AML-193 (cell line): ENCODE data around the gene PWWP2B.

Experiments
- DNase-seq, 2 experiments: peaks; one replicate each; lab custom pipeline; 2025; lab: John Stamatoyannopoulos, UW

Gene PWWP2B

DNA sequence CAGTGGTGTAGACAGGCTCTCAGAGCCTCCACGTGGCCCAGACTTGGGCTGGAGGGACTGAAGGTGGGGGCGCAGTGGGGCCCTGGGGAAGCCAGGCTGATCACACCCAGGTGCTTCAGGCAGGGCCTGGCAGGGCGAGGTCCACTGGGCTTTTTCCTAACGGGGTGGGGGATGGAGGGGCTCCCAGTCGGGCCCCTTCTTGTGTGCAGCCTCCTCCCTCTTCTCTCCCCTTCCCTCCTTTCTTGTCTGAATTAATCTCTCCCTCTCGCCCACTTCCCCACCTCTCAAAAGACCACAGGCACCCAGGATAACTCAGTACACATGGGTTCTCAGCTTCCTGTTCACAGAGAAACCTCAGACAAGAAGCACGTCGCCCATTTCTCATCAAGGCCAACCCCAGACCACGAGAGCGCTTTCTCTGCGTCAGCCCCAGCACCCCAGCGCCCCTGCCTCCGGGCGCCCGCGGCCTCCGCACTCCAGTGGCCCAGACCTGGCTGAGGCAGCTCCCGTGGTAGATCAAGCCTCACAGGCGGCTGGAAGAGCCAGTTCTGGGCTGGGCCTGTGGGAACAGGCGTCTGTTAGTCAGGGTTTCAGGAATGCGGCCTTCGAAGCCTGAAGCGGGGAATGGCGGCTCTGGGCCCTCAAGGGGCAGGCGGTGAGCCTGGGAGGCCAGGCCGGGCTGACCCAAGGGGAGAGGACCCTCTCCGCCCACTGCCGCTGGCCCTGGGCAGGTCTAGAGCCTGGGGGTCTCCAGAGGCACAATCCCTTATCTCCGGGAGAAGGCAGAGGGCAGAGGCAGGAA, 50.6 kb downstream of the PWWP2B start:
- peak; percentile 15 to 27 for DNase-seq

DNA sequence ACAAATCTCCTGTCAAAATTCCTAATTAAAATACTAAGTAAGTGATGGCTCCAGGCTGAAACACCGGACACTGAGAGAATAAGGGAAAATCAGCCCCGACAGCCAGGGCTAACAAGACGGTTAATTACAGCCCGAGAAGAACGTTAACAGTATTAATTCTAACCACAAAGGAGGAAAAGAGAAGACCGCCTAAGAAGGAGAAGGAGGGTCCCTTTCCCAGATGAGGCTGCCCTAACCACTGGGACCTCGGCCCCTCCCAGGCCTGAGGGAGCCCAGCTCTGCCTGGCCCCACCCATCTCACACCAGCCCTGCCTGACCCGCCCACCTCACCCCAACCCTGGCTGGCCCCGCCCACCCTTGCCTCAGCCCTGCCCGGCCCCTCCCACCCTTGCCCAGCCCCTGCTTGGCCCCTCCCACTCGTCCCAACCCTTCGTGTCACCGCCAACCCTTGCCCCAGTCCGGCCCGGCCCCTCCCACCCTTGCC, 51.3 kb downstream of the PWWP2B start:
- DNase-seq: peak; percentile 33 to 45

DNA sequence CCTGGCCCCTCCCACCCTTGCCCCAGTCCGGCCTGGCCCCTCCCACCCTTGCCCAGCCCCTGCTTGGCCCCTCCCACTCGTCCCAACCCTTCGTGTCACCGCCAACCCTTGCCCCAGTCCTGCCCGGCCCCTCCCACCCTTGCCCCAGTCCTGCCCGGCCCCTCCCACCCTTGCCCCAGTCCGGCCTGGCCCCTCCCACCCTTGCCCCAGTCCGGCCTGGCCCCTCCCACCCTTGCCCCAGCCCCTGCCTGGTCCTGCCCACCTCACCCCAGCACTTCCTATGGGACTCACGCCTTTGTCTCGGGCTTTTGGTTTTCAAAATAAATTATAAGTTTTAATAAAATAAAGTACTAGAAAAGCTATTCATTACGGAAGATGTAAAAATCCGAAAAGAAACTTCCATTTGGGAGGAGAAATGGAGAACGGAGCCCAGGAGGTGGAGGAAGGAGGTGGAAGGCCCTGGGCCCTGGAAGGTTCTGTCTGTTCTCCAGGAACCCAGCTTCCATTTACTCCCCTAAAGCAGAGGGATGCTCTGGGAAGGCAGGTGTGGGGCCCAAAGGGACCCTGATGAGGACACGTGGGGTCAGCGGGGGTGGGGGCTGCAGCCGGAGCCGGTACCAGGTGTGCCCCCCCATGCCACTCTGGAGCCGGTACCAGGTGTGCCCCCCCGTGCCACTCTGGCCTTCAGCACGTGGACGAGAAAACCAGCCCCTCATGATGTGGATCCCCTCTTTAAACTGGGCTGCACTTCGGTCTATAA, 52.2 kb downstream of the PWWP2B start:
- DNase-seq: peak; percentile 6 to 25

DNA sequence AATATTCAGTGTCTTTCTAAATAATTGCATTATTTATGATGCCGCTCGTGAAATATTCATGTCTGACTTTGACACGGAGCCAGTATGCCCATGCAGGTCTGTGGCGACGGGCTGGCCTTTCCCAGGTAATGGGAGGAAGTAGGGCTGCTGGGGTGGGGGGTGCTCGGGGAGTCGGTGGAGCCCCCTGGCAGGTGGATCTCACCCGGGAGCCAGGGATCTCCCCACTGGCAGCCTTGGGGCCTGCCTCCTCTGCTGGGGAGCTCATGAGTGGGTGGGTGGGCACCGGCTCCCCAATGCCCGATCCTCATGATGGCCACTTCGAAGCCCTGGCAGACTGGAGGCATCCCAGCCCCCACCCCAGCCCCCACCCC, 52.8 kb downstream of the PWWP2B start:
- no peak for DNase-seq

DNA sequence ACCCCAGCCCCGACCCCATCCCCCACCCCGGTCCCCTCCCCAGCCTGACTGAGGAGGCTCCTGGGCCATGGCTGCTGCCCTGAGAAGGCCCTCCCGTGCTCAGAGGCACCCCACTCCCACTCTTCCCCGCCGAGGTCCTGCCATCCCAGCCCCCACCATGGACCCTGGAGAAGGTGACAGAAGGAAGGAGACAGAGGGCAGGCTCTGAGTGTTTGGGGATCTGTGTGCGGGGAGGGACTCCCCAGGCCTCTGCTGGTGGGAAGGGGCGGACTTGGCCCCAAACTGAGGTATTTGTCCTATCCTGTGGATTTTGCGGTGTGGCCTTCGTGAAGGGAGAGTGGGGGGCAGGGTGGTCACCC, 53.4 kb downstream of the PWWP2B start:
- no peak for DNase-seq

DNA sequence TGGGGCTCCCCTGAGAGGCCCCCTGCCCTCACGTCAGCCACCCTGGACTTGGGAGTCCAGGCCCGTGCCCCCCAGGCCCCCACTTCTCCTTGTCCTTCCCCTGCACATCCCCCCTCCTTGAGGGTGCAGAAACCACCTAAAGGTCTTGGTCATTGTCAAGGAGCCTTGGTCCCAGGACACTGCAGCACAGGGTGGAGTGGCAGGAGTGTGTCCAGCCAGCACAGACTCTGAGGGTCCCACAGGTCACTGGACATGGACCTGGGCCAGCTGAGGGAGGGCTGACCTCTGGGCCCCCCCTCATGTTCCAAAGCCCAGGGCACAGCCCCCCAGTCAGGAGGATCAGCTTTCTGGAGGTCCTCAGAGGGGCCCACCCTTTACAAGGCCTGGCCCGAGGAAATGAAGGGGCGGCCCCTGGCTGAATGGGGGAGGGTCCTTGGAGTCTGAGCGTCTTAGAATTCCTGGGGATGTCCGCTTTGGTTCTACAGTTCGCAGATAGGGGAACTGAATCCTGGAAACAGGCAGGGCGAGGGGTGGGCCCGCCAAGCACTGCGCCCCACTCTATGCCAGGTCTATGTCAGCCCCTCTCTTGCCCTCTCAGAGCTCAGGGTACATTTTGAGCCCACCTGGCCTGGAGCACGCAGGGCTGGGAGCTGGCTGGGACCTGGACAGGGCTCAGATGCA, 54.0 kb downstream of the PWWP2B start:
- no peak for DNase-seq

DNA sequence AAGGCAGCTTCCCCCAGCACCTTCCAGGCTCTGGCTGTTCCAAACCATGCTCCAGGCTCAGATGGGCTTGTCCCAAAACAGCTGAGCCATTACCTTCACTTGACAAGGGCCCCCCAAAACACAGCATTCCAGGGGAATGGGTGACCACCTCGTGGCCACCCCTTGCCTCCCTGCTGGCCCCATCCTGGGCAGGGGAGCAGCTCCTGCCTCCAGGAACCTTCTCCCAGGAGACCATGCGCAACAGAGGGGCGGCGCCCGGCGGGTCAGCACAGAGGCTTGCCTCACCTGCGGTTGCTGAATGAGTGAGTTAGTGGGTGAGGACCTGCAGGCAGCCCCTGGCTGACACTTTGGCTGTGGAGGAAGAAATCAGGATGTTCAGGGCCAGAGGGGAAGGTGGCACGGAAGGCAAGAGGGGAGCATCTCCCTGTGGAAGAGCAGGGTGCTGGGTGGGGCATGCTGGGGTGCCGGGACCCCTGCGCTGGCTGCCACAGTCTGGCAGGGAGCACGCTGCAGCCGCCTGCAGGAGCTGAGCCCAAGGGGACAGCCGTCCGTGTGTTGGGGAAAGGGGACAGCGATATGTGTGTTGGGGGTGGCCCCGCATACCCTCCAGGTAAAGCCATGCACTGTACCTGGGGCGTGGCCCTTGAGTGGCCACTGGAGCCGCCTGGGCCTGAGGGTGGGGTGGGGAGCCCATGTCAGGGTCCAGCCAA, 54.7 kb downstream of the PWWP2B start:
- no peak for DNase-seq

DNA sequence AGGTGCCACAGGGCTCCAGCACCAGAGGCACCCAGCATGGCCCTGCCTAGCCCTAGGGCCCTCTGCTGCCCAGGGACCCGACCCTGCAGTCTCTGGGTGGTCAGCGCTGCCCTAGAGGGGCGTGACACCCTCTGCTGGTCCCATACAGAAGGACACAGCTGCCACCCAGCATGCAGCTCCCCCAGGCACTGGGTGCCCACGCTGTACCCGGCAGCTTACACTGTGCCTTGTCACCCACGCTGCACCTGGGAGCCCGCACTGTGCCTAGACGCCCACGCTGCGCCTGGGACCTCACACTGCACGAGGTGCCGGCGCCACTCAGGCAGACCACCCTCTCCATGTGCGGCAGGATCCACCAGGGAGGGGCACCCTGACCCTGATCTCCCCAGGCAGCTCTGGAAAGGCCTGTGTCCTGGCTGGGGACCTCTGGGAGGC, 55.2 kb downstream of the PWWP2B start:
- DNase-seq: peak in 1 of 2 experiments; percentile 12

DNA sequence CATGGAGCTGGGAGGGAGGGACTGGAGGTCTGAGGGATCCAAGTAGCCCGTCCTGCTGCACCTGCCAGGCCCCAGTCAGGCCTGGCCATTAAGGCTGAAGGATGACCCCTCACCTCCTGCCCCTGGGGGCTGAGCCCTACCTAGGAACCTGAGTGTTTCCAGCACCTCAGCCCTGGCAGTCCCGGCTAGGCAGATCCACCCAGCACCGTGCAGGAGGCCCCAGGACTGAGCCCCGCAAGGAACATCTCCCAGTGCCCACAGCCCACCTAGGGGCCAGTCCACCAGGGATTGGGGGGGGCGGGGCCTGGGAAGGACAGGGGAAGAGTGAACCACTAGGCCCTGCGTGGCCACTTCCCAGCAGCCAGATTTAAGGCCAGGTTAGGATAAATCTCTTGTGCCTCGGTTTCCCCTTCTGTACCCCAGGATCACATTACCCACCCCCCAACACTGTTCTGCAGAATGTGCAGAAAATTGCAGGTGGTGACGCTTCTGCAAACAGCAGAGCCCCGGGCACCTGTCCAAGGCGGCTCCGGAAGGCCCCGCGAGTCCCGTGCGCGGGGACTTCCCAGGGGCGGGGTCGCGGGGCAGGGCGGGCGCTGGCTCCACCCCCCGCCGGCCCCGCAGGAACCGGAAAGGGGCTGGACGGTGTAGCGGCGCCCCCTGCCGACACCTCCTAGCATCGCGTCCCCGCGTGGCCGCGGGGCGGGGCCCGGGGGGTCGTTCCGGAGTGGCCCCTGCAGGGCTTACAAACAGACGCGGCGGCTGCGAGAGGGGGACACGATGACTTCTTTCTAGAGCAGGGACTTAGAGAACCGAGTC, 55.9 kb downstream of the PWWP2B start:
- peak; percentile 35 to 63 for DNase-seq

DNA sequence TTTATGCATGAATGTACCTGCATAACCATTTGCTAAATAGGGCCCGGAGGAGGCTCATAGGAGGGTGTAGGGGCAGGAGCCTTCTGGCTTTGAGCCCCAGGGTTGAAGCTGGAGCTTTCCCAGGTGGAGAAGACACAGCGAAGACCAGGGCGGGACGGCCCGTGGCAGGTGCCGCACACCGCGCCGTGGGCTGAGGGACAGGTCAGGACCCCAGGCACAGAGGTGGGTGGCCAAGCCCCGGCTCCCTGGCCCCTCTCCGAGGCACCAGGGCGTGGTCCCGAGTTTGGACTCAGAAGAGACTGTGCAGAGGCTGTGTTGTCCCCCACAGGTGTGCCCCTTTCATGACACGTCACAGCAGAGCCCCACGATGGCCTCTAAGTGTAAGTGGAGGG, 56.5 kb downstream of the PWWP2B start:
- DNase-seq: no peak

DNA sequence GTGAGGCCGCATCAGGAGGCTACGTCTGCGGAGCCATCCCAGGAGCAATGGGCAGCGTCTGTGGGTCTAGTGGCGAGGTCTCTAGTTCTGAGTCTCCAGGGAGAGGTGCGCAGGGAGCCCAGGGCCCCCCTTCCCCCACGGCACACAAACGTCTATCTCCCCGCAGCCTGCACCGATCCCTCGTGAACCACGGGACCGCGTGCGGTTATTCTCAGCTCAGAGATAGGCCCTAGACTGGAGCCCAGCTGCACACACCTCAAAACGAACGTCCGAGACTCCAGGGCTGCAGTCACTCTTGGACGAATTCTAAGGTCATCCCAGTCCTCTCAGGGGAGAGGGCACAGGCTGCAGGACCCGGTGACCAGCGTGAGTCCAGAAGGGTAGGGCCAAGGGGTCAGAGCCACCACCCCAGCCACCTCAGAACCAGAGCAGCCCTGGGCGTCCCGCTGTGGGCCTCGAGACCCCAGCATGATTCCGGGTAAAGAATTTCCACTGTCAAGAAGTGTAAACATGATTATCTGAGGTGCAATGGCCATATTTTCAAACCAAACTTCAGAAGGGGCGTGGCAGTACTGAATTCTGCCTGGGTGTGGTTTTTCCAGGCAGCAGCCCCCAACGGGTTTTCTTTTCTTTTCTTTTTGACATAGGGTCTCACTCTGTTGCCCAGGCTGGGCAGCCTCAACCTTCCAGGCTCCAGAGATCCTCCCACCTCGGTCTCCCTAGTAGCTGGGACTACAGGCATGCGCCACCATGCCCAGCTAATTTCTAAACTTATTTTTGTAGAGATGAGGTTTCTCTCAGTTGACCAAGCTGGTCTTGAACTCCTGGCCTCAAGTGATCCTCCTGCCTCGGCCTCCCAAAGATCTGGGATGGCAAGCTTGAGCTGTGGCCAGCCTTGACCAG, 57.5 kb downstream of the PWWP2B start:
- no peak for DNase-seq

DNA sequence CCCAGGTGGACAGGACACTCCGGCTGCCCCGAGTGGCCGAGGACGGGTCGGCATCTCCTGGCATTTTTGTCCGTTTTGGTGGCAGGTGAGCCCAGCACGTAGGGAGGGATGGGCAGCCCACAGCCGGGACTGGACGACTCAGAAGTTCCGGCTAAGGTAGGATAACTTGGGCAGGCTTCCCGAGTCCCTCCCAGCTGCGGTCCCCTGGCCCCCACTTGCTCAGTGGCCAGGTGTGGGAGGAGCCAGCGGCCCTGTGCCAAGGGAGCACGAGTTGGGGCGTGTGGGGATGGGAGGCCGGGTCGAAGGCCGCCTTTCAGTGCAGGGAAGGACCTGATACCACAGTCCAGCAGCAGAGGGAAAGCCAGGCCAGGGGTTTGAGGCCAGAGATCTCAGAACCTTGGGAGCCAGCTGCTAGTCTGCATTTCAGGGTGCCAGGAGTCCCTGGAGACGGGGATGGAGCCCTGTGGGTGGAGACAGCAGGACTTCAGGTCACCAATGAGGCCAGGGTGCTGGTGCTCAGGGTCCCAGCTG, 58.5 kb downstream of the PWWP2B start:
- DNase-seq: no peak

DNA sequence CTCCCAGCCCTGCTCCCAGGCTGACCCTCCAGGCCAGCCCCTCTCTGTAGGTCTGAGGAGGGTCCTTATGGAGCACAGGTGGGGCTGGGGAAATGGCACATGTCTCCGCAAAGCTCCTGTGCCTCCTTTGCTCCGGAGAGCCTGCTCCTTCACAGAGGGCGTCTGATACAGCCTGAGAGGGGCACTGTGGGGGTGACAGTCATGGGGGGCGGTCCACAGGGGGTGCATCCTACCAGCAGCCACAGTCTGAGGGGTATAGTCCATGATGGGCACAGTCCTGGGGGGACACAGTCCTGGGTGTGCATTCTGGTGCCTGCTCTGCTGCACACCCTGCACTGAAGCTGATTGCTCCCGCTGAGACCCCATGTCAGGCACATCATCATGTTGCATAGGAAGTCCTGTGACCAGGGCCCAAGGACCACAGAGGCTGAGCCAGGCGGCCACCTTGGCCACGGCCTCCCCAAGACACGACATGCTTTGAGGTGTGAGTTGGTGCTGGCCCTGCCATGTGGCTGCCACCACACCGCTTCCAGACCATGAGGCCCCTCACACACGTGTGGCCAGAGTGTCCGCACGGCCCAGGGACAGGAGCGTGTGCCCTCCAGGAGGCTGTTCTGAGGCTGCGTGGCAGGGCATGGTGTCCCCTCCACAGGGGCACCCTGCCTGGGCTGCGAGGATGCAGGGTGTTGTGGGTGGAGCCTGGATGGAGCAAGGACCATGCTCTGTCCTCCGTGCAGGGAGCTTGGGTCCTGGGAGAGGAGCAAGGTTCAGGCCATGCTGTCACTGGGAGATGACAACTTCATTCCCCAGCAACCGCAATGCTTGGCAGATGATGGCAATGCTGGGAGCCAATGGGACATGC, 59.2 kb downstream of the PWWP2B start:
- no peak for DNase-seq

DNA sequence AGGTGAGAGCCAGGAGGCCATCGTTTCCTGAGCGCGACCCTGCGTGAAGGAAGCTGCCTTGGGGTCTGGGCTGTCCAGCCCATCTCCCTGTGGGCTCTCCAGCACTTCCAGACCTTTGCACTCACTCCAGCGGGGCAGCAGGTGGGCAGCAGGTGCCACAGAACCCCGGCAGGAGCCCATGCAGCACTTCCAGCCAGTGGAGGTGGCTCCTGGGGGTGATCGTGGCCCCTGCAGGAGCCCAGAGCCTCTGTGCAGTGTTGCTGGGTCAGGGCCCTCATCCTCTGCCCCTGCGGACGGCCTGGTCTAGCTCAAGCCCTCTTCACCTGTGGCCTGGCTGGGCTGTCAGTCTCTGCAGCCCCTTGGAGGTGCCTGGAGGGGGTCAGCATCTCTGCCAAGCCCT, 59.9 kb downstream of the PWWP2B start:
- no peak for DNase-seq

DNA sequence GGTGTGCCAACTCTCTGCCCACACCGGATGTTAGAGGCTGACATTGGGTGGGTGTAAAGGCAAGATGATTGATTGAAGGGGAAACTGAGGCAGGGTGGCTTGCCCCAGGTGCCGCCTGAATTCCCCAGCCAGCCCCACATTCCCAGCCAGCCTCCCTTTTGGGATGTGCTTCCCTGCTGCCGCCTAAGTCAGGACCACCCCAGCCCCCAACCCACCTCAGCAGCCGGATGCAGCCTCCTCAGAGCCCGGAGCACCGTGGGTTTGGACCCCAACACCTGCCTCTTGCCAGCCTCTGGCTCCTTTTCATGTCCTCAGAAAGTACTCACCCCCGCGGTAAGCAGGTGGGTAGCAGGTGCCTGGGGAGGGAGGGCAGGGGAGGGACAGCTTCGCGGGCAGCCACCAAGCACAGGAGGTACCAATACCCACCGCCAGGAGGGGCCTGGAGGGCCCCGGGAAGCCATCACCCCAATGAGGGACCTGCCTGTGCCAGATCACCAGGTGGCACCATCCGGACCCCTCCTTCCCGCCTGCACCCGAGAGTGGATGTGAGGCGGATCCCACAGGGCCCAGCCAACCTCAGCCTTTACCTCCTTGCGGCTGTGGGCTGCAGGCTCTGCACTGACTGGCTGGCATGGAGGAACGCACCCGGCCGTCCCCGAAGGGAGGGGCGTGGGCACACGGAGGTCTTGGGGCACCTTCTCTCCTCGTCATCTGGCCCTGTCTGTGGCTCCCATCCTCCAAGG, 60.5 kb downstream of the PWWP2B start:
- no peak for DNase-seq

DNA sequence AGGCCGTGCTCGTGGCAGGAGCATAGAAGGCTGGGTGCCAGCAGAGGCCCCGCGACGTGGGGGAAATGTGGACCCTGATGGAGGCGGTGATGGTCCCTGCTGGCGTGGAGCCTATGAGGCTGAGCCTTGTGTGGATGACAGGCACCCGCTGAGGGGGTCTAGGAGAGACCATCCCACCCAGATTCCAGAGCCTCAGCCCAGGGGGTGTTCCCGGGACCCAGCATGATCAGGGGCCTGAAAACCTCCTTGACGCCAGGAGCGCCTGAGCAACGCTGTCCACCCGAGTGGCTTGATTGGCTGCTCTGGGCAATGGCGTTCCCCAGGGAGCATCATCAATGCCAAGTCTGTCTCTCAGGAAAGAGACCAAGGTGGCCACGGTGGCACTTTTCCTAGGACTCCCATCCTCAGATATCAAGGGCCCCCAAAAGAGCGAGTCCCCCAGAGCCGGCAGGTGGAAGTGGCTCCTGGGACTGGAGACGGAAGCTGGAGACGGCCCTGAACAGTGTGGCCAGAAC, 61.1 kb downstream of the PWWP2B start:
- no peak for DNase-seq

DNA sequence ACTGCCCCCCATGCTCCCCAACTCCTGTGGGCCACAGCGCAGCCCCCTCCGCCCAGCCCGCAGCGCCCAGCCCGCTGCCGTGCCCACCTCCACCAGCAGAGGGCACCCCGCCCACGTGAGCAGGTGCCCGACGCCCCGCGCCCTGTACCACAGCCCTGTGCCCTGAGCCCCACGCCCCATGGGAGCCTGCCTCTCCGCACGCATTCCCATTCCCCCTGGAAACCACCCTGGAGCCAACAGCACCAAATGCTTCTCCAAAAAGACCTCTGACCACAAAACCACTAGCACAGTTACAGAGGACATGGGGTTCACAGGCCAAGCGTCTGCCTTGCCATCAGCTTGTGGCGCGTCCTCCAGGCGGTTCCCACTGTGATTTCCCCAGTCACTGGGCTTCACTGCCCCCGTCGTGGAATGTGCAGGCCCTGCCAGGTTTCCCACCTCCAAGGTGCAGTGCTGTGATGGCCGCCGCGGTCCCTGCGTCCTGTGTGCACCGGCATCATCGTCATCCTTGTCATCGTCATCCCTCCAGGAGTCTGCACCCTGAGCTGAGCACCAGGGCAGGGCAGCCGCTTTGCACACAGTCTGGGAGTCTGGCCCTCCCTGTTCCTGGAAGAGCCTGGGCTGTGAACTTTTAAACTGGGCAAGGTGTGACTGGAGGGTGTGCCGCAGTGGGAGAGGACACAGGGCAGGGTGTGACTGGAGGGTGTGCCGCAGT, 61.7 kb downstream of the PWWP2B start:
- no peak for DNase-seq
